GM23338 (cell line): Measurements from ENCODE around the gene OR3A2. TPM values are rescaled to one million over a fixed set of nuclear protein-coding genes. Genes with fewer than 3 reads are reported as not detected.

Experiments
- ATAC-seq: fragments of 200-7000 bp; cut with Tn5 transposase; 3 replicates; pipeline ENCODE4 v1.9.1; 2020
- DNase-seq: peaks from one replicate; pipeline ENCODE4 v3.0.0-alpha.2; 2015; ENCODE audit warnings: low spot score
- H2AFZ ChIP-seq: fragments of 200-600 bp; sonication (generic); 2 replicates; pipeline ENCODE4 v1.8.0; 2016; ENCODE audit warnings: antibody characterized with exemption, mild to moderate bottlenecking, moderate library complexity
- H3F3A ChIP-seq: fragments of 200-600 bp; sonication (generic); replicated peaks from 2 replicates; pipeline ENCODE4 v1.8.0; 2017; ENCODE audit warnings: antibody characterized with exemption, mixed run types, low read depth
- H3K27ac ChIP-seq: fragments of 200-600 bp; sonication (generic); 2 replicates; pipeline ENCODE4 v1.6.1; 2016; ENCODE audit warnings: low read depth
- H3K27me3 ChIP-seq: fragments of 200-600 bp; sonication (generic); 2 replicates; pipeline ENCODE4 v1.8.0; 2016; ENCODE audit warnings: mild to moderate bottlenecking, mixed run types, moderate library complexity; ENCODE audit not compliant: insufficient read depth
- H3K36me3 ChIP-seq: fragments of 200-600 bp; sonication (generic); 2 replicates; pipeline ENCODE4 v1.8.0; 2016; ENCODE audit warnings: mild to moderate bottlenecking; ENCODE audit not compliant: insufficient read depth
- H3K4me1 ChIP-seq: fragments of 200-600 bp; sonication (generic); 2 replicates; pipeline ENCODE4 v1.8.0; 2016; ENCODE audit warnings: mild to moderate bottlenecking, moderate library complexity; ENCODE audit not compliant: insufficient read depth
- H3K4me2 ChIP-seq: fragments of 200-600 bp; sonication (generic); 2 replicates; pipeline ENCODE4 v1.7.1; 2017; ENCODE audit warnings: mixed run types
- H3K4me3 ChIP-seq: fragments of 200-600 bp; sonication (generic); 2 replicates; pipeline ENCODE4 v1.6.1; 2016; ENCODE audit warnings: mixed run types
- H3K79me2 ChIP-seq: fragments of 200-600 bp; sonication (generic); replicated peaks from 2 replicates; pipeline ENCODE4 v1.8.0; 2017; ENCODE audit warnings: mild to moderate bottlenecking; ENCODE audit not compliant: insufficient read depth
- H3K9me2 ChIP-seq: fragments of 200-600 bp; sonication (generic); 2 replicates; pipeline ENCODE4 v1.8.0; 2017; ENCODE audit not compliant: insufficient read depth
- H4K20me1 ChIP-seq: fragments of 200-600 bp; sonication (generic); replicated peaks from 2 replicates; pipeline ENCODE4 v1.8.0; 2017; ENCODE audit warnings: mild to moderate bottlenecking; ENCODE audit not compliant: insufficient read depth
- H3K27ac Mint-ChIP-seq: 2 replicates; pipeline ENCODE4 v1.8.0; 2020; ENCODE audit warnings: inconsistent platforms, mild to moderate bottlenecking, moderate library complexity, mixed read lengths
- H3K27me3 Mint-ChIP-seq: 3 replicates; pipeline ENCODE4 v1.8.0; 2022; ENCODE audit warnings: low read depth, mild to moderate bottlenecking, moderate library complexity, mixed read lengths, inconsistent platforms; ENCODE audit not compliant: insufficient read depth, poor library complexity
- H3K36me3 Mint-ChIP-seq: 3 replicates; pipeline ENCODE4 v1.8.0; 2021; ENCODE audit warnings: low read depth, mild to moderate bottlenecking, inconsistent platforms, moderate library complexity, mixed read lengths
- H3K4me1 Mint-ChIP-seq: 3 replicates; pipeline ENCODE4 v1.8.0; 2020; ENCODE audit warnings: mild to moderate bottlenecking, inconsistent platforms, mixed read lengths
- H3K4me3 Mint-ChIP-seq: 3 replicates; pipeline ENCODE4 v1.8.0; 2021; ENCODE audit warnings: moderate library complexity, mild to moderate bottlenecking, inconsistent platforms, mixed read lengths
- H3K9me3 Mint-ChIP-seq: 3 replicates; pipeline ENCODE4 v1.8.0; 2020; ENCODE audit warnings: moderate library complexity, mild to moderate bottlenecking, inconsistent platforms, mixed read lengths
- CREB1 ChIP-seq: fragments of 250-450 bp; sonication (Bioruptor Pico); IDR thresholded peaks from 2 replicates; pipeline ENCODE4 v1.5.0; 2020; ENCODE audit warnings: low read depth, mild to moderate bottlenecking, moderate library complexity
- CTCF ChIP-seq, 2 experiments: fragments of 200-600 bp in 1 of 2; sonication (generic) in 1 of 2; conservative IDR thresholded peaks; 2 replicates each; pipeline versions ENCODE4 v1.5.1 to v1.6.1; 2016 to 2017; ENCODE audit warnings: antibody characterized with exemption in 2 of 2, low read depth in 2 of 2, mild to moderate bottlenecking in 2 of 2, moderate library complexity in 1 of 2
- ETS1 ChIP-seq: IDR thresholded peaks from 2 replicates; pipeline ENCODE4 v1.6.1; 2016; ENCODE audit warnings: antibody characterized with exemption
- EZH2 ChIP-seq: fragments of 200-600 bp; sonication (generic); IDR thresholded peaks from one replicate; pipeline ENCODE4 v1.8.0; 2017; ENCODE audit warnings: antibody characterized with exemption, mild to moderate bottlenecking, low read depth; ENCODE audit not compliant: unreplicated experiment
- EZH2phosphoT487 ChIP-seq: fragments of 200-600 bp; sonication (generic); IDR thresholded peaks from one replicate; pipeline ENCODE4 v1.8.1; 2018; ENCODE audit warnings: antibody characterized with exemption; ENCODE audit not compliant: unreplicated experiment
- JUNB ChIP-seq: IDR thresholded peaks from one replicate; pipeline ENCODE4 v1.6.1; 2016; ENCODE audit warnings: antibody characterized with exemption; ENCODE audit not compliant: unreplicated experiment
- NANOG ChIP-seq: IDR thresholded peaks from 2 replicates; pipeline ENCODE4 v1.6.1; 2016; ENCODE audit warnings: antibody characterized with exemption, borderline replicate concordance
- POLR2AphosphoS5 ChIP-seq: IDR thresholded peaks from 2 replicates; pipeline ENCODE4 v1.6.1; 2016; ENCODE audit warnings: antibody characterized with exemption, low read depth
- REST ChIP-seq: IDR thresholded peaks from one replicate; pipeline ENCODE4 v1.6.1; 2018; ENCODE audit warnings: antibody characterized with exemption; ENCODE audit not compliant: unreplicated experiment
- STAT1 ChIP-seq: IDR thresholded peaks from one replicate; pipeline ENCODE4 v1.6.1; 2016; ENCODE audit warnings: antibody characterized with exemption; ENCODE audit not compliant: unreplicated experiment
- ZNF114 ChIP-seq: fragments of 250-450 bp; sonication (Bioruptor Pico); IDR thresholded peaks from 2 replicates; pipeline ENCODE4 v1.5.0; 2020; ENCODE audit warnings: mild to moderate bottlenecking, moderate library complexity
- ZNF331 ChIP-seq: fragments of 250-450 bp; sonication (Bioruptor Pico); IDR thresholded peaks from 2 replicates; pipeline ENCODE4 v1.5.0; 2020; ENCODE audit warnings: low read depth, mild to moderate bottlenecking, moderate library complexity
- ZNF462 ChIP-seq: fragments of 250-450 bp; sonication (Bioruptor Pico); IDR thresholded peaks from 2 replicates; pipeline ENCODE4 v1.5.0; 2020; ENCODE audit warnings: mild to moderate bottlenecking, moderate library complexity
- polyA plus RNA-seq: library from polyadenylated mRNA; unstranded; fragments of >200 nt; fragmentation: Nextera tagmentation; extraction: Ambion mirVana; gene quantifications from 2 replicates; pipeline ENCODE4 v1.2.1, GENCODE V29; 2016
- total RNA-seq: library from RNA; depleted of rRNA; stranded (reverse); fragments of >200 nt; shearing (Covaris generic); gene quantifications from 2 replicates; pipeline ENCODE4 v1.2.3, GENCODE V29; 2014

OR3A2 gene
- total and polyA plus RNA-seq, 2 experiments from 2014 or later, result 1.1 to 1.4 TPM

- Mint-ChIP-seq H3K4me1 (no peaks in the 10 kb centered on the region; the same call in 2 of the 3 replicates), H3K27me3 (peaks cover 13% of the 10 kb centered on the region), H3K27ac (no peak overlapping the region), H3K36me3 (peaks cover 11% of the 10 kb centered on the region), H3K4me3 (no peak overlapping the region), H3K9me3 (peaks cover 42% of the 10 kb centered on the region)
- H4K20me1 ChIP-seq, result no peaks in the 10 kb centered on the region
- TF ChIP-seq JUNB (no peak), STAT1 (no peak), ZNF462 (CRISPR knock-in tag) (no peak), EZH2 (no peak), ZNF114 (CRISPR knock-in tag) (no peak), NANOG (no peak), ETS1 (no peak), CTCF (conservative IDR thresholded peaks at IDR 0.05; ENCODE audit: low read depth in 2 of 2) (no peak), POLR2AphosphoS5 (no peak), ZNF331 (CRISPR knock-in tag) (no peak), CREB1 (CRISPR knock-in tag) (no peak), EZH2phosphoT487 (no peak), REST (no peak)
- no peaks in the 10 kb centered on the region; the same call in 1 of the 2 replicates for H3K9me2 ChIP-seq
- no peaks in the 10 kb centered on the region for H3K79me2 ChIP-seq
- H3K4me1 ChIP-seq, result no peaks in the 10 kb centered on the region
- peaks cover 18% of the 10 kb centered on the region for H3K27me3 ChIP-seq
- peak; percentile 15 for DNase-seq
- no peaks in the 10 kb centered on the region for H3K36me3 ChIP-seq
- H3K27ac ChIP-seq, result no peak overlapping the region
- H3F3A ChIP-seq, result no peaks in the 10 kb centered on the region
- no peak overlapping the region; the same call in 1 of the 2 replicates for H2AFZ ChIP-seq
- H3K4me3 ChIP-seq, result no peak overlapping the region
- peak; percentile 29 for ATAC-seq
- H3K4me2 ChIP-seq, result no peak overlapping the region
These were observed 4.2 kb downstream of the OR3A2 start for GRCh38 chr17:3381957-3382356.
